HepG2 (cell line): Measurements from ENCODE around the gene KCNMA1. TPM values are rescaled to one million over a fixed set of nuclear protein-coding genes. Genes with fewer than 3 reads are reported as not detected.

Experiments
- ATAC-seq: fragments of 200-7000 bp; cut with Tn5 transposase; 3 replicates; pipeline ENCODE4 v1.9.1; 2020; ENCODE audit warnings: mild to moderate bottlenecking, moderate library complexity
- BruUV-seq: library from RNA; stranded (reverse); fragments of 400-500 nt; replicated peaks from 2 replicates; lab custom pipeline; 2021; lab: Mats Ljungman, UMichigan
- CTCF ChIA-PET: fragments of 300-600 bp; formaldehyde crosslinking; extraction: SDS; loops from one replicate; lab custom pipeline; 2021; ENCODE audit warnings: low total read pairs, inconsistent platforms, low intra/inter-chr PET ratio; lab: Yijun Ruan, JAX
- POLR2A ChIA-PET: fragments of 350-600 bp; sonication (Branson Sonifier 250); formaldehyde crosslinking; loops from one replicate; lab custom pipeline; 2020; ENCODE audit warnings: antibody characterized with exemption, inconsistent platforms; lab: Yijun Ruan, JAX
- DNase-seq: peaks from one replicate; pipeline ENCODE4 v3.0.0-alpha.2; 2015; ENCODE audit warnings: low spot score
- FAIRE-seq: peaks from 3 replicates; lab custom pipeline; 2011; peaks lifted over from hg19 to GRCh38; lab: Jason Lieb, UNC
- H2AFZ ChIP-seq: one replicate; pipeline ENCODE4 v1.6.1; 2011; ENCODE audit warnings: low read length, inconsistent platforms
- H3K27ac ChIP-seq: fragments of 300-600 bp; 3 replicates; pipeline ENCODE4 v1.8.0; 2011; ENCODE audit warnings: mixed run types, mild to moderate bottlenecking, mixed read lengths, low read length, inconsistent platforms; ENCODE audit not compliant: insufficient read depth; ENCODE audit errors: extremely low read length
- H3K27me3 ChIP-seq, 2 experiments: fragments of 200-600 bp in 1 of 2; 2 replicates in 1 of 2; 3 replicates in 1 of 2; pipeline versions ENCODE4 v1.6.0 to v1.8.0; 2011; ENCODE audit warnings: low read length in 2 of 2, mild to moderate bottlenecking in 2 of 2, moderate library complexity in 2 of 2, inconsistent platforms in 1 of 2; ENCODE audit not compliant: insufficient read depth in 2 of 2, control insufficient read depth in 1 of 2
- H3K36me3 ChIP-seq, 2 experiments: fragments of 200-600 bp in 1 of 2; replicated peaks in 1 of 2; 2 replicates in 1 of 2; 3 replicates in 1 of 2; pipeline versions ENCODE4 v1.5.1 to v1.8.0; 2011; ENCODE audit warnings: low read length in 2 of 2, inconsistent platforms in 1 of 2; ENCODE audit not compliant: insufficient read depth in 2 of 2, control insufficient read depth in 1 of 2
- H3K4me1 ChIP-seq: 2 replicates; pipeline ENCODE4 v1.5.1; 2012; ENCODE audit warnings: low read length, inconsistent platforms; ENCODE audit not compliant: insufficient read depth
- H3K4me2 ChIP-seq: 2 replicates; pipeline ENCODE4 v1.6.0; 2011; ENCODE audit warnings: low read depth, low read length, inconsistent platforms
- H3K4me3 ChIP-seq, 3 experiments: fragments of 200-600 bp in 1 of 3; sonication (generic), shearing (Covaris generic) in 1 of 3; replicated peaks in 1 of 3; 2 replicates each; pipeline ENCODE4 v1.5.1; 2011 to 2016; ENCODE audit warnings: low read length in 3 of 3, inconsistent platforms in 2 of 3, low read depth in 2 of 3, mild to moderate bottlenecking in 2 of 3, control low read depth in 1 of 3, mixed read lengths in 1 of 3; ENCODE audit not compliant: insufficient read depth in 1 of 3
- H3K79me2 ChIP-seq: one replicate; pipeline ENCODE4 v1.6.1; 2011; ENCODE audit warnings: low read length, inconsistent platforms; ENCODE audit not compliant: insufficient read depth
- H3K9ac ChIP-seq: 2 replicates; pipeline ENCODE4 v1.6.0; 2011; ENCODE audit warnings: mild to moderate bottlenecking, low read depth, low read length, inconsistent platforms; ENCODE audit not compliant: insufficient read depth
- H3K9me3 ChIP-seq: 2 replicates; pipeline ENCODE4 v1.5.1; 2012; ENCODE audit warnings: mild to moderate bottlenecking, low read length
- H4K20me1 ChIP-seq: 2 replicates; pipeline ENCODE4 v1.6.0; 2011; ENCODE audit warnings: inconsistent platforms, mild to moderate bottlenecking, low read length, moderate library complexity; ENCODE audit not compliant: insufficient read depth
- ATF1 ChIP-seq: IDR thresholded peaks from 2 replicates; pipeline ENCODE4 v1.6.1; 2016; ENCODE audit warnings: mild to moderate bottlenecking, control low read depth
- CHCHD3 ChIP-seq: sonication (generic); formaldehyde crosslinking; IDR thresholded peaks from 2 replicates; pipeline ENCODE4 v1.8.0; 2022; ENCODE audit warnings: mild to moderate bottlenecking, missing genetic modification reagents, moderate library complexity
- DNMT1 ChIP-seq: sonication (generic); formaldehyde crosslinking; IDR thresholded peaks from 2 replicates; pipeline ENCODE4 v1.5.1; 2020; ENCODE audit warnings: mild to moderate bottlenecking, missing genetic modification reagents
- FOXJ3 ChIP-seq: sonication (generic); formaldehyde crosslinking; IDR thresholded peaks from 2 replicates; pipeline ENCODE4 v1.4.0; 2020; ENCODE audit warnings: missing genetic modification reagents, mild to moderate bottlenecking, borderline replicate concordance
- GABPA ChIP-seq, 2 experiments: IDR thresholded peaks; 2 replicates each; pipeline ENCODE4 v1.6.1; 2011 to 2016; ENCODE audit warnings: low read depth in 2 of 2, low read length in 1 of 2, missing biosample characterization in 1 of 2, missing genetic modification characterization in 1 of 2
- MED8 ChIP-seq: sonication (generic); formaldehyde crosslinking; IDR thresholded peaks from 2 replicates; pipeline ENCODE4 v1.8.1; 2023; ENCODE audit warnings: mild to moderate bottlenecking, missing genetic modification reagents; ENCODE audit not compliant: insufficient replicate concordance
- RNF219 ChIP-seq: sonication (generic); formaldehyde crosslinking; IDR thresholded peaks from 2 replicates; pipeline ENCODE4 v1.5.0; 2020; ENCODE audit warnings: mild to moderate bottlenecking, missing genetic modification reagents
- SKI ChIP-seq: fragments of 450-650 bp; IDR thresholded peaks from one replicate; pipeline ENCODE4 v1.6.1; 2018; ENCODE audit warnings: mild to moderate bottlenecking; ENCODE audit not compliant: partially characterized antibody
- THAP11 ChIP-seq: IDR thresholded peaks from 2 replicates; pipeline ENCODE4 v1.6.1; 2016; ENCODE audit warnings: missing biosample characterization, missing genetic modification reagents
- UBTF ChIP-seq: sonication (generic); formaldehyde crosslinking; IDR thresholded peaks from 2 replicates; pipeline ENCODE4 v1.4.0; 2020; ENCODE audit warnings: mild to moderate bottlenecking, missing genetic modification reagents
- ZNF296 ChIP-seq: sonication (generic); formaldehyde crosslinking; conservative IDR thresholded peaks from 2 replicates; pipeline ENCODE4 v1.5.0; 2020; ENCODE audit warnings: mild to moderate bottlenecking, missing genetic modification reagents
- ZNF354B ChIP-seq: sonication (generic); formaldehyde crosslinking; IDR thresholded peaks from 2 replicates; pipeline ENCODE4 v1.8.0; 2022; ENCODE audit warnings: mild to moderate bottlenecking, missing genetic modification reagents
- ZNF530 ChIP-seq: sonication (generic); formaldehyde crosslinking; IDR thresholded peaks from 2 replicates; pipeline ENCODE4 v1.5.0; 2020; ENCODE audit warnings: low read depth, mild to moderate bottlenecking, missing genetic modification reagents
- ZNF546 ChIP-seq: sonication (generic); formaldehyde crosslinking; conservative IDR thresholded peaks from 2 replicates; pipeline ENCODE4 v1.8.1; 2023; ENCODE audit warnings: mild to moderate bottlenecking, missing genetic modification reagents
- ZNF777 ChIP-seq: sonication (generic); formaldehyde crosslinking; IDR thresholded peaks from 2 replicates; pipeline ENCODE4 v1.4.0; 2020; ENCODE audit warnings: missing genetic modification reagents
- WGBS: methylation state at CpG from one replicate; pipeline ENCODE4 v1.1.6; 2017; ENCODE audit warnings: low lambda C conversion rate; 5-methylcytosine and 5-hydroxymethylcytosine counted together
- in situ Hi-C: cut with HindIII; loops from 2 replicates; pipeline ENCODE4 v1.10.0; 2017; ENCODE audit warnings: low pct_unique_long_range_greater_than_20kb; ENCODE audit not compliant: extremely low pct_ligation_motif_present
- intact Hi-C: fragments of 100-400 bp; cut with micrococcal nuclease; formaldehyde crosslinking; loops from one replicate; pipeline ENCODE4 v1.10.0; 2022; ENCODE audit not compliant: unreplicated experiment
- polyA plus RNA-seq, 8 experiments: library from polyadenylated mRNA; depleted of rRNA in 3 of 8; stranded (reverse) in 7 of 8; unstranded in 1 of 8; fragments of >200 nt; fragmentation: Illumina TruSeq in 4 of 8; extraction: Trizol in 4 of 8; gene quantifications; 2 replicates each; pipeline versions ENCODE4 v1.2.1 to v1.2.3, GENCODE V29; 2011 to 2016; ENCODE audit warnings: low read depth in 4 of 8, missing spikeins in 1 of 8, mixed read lengths in 1 of 8; ENCODE audit not compliant: insufficient read depth in 1 of 8
- total RNA-seq, 5 experiments: library from RNA; depleted of rRNA; stranded (reverse); fragments of >200 nt; fragmentation: Illumina TruSeq; extraction: Trizol; gene quantifications; 2 replicates each; pipeline ENCODE4 v1.2.3, GENCODE V29; 2016; ENCODE audit warnings: low read depth in 1 of 5
- TF ChIP-seq, protein P1 (sequence below): sonication (generic); formaldehyde crosslinking; IDR thresholded peaks from 2 replicates; pipeline ENCODE4 v1.4.0; 2020; ENCODE audit warnings: mild to moderate bottlenecking, missing genetic modification reagents

Gene KCNMA1
- total and polyA plus RNA-seq, 2 of the 13 experiments (the other 11 are each of a cell fraction or from before 2014, with no cell fraction given) = 0.02 TPM; not detected in 1

DNA sequence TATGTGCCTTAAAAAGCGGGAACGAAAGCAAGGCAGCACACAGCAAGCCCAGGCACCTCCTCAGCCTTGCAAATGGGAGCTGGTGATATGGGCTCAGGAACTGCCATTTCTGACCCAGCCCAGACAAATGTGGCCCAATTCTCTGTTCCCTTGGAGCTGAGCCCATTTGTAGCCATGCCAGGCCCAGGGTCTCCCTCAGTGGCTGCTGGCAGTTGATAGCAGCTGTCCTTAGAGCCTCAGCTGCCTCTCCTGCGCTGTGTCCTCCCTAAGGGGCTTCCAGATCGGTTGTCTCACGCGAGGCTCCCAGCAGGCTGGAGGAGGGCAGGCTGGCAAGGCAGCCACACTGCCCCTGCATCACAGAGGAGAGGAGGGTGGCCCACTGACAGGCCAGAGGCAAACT is 275.8 kb downstream of the KCNMA1 start:
- WGBS = 20% methylated on average over 3 of the region's 6 CpGs
- H3K9ac ChIP-seq = no peak overlapping the region
- no peaks in the 10 kb centered on the region for H3K36me3 ChIP-seq
- ATAC-seq (no peak), DNase-seq (no peak), FAIRE-seq (no peak)
- H3K9me3 ChIP-seq = no peaks in the 10 kb centered on the region
- no peak overlapping the region for H2AFZ ChIP-seq
- no peak overlapping the region for H3K27ac ChIP-seq
- peaks cover 0 to 4% of the 10 kb centered on the region in 2 experiments; a peak in 2 of 5 replicates for H3K27me3 ChIP-seq
- no peaks in the 10 kb centered on the region for H3K4me1 ChIP-seq
- in situ Hi-C loops = no loop called here
- CTCF ChIA-PET = no interaction called here
- TF ChIP-seq, protein P1, sequence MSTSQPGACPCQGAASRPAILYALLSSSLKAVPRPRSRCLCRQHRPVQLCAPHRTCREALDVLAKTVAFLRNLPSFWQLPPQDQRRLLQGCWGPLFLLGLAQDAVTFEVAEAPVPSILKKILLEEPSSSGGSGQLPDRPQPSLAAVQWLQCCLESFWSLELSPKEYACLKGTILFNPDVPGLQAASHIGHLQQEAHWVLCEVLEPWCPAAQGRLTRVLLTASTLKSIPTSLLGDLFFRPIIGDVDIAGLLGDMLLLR (CRISPR knock-in tag) = no peak
- TF ChIP-seq ATF1 (CRISPR knock-in tag) = no peak
- no peak for TF ChIP-seq SKI
- TF ChIP-seq CHCHD3 (CRISPR knock-in tag) = no peak
- TF ChIP-seq ZNF354B (CRISPR knock-in tag) = no peak
- TF ChIP-seq UBTF = no peak
- no peak for TF ChIP-seq FOXJ3 (CRISPR knock-in tag)
- TF ChIP-seq DNMT1 (CRISPR knock-in tag) = no peak
- no peak for TF ChIP-seq ZNF777 (CRISPR knock-in tag)
- TF ChIP-seq GABPA (IDR thresholded peaks at IDR 0.05; ENCODE audit: low read depth, low read length) = no peak
- no peak for TF ChIP-seq GABPA (CRISPR knock-in tag; IDR thresholded peaks at IDR 0.05; ENCODE audit: low read depth)
- TF ChIP-seq ZNF296 (CRISPR knock-in tag) = no peak
- TF ChIP-seq RNF219 (CRISPR knock-in tag) = no peak
- TF ChIP-seq ZNF530 (CRISPR knock-in tag) = no peak
- no peak for TF ChIP-seq THAP11
- no peak for TF ChIP-seq MED8 (CRISPR knock-in tag)
- TF ChIP-seq ZNF546 (CRISPR knock-in tag) = no peak
- TF ChIP-seq, all 625 proteins: peak for 0
- Histone ChIP-seq H4K20me1 (no peaks in the 10 kb centered on the region), H3K4me3 (no peak overlapping the region), H3K79me2 (no peaks in the 10 kb centered on the region), H3K4me2 (no peak overlapping the region)
- BruUV-seq = no TSS peak
- intact Hi-C loops = no loop called here
- POLR2A ChIA-PET = no interaction called here
